HEK293 (cell line): Measurements from ENCODE around the gene HNRNPUL2.

ENCODE experiments used
- BCL11A ChIP-seq: fragments of 450-650 bp; formaldehyde crosslinking; IDR thresholded peaks from 2 replicates; pipeline ENCODE4 v1.5.1; 2016; ENCODE audit warnings: low read depth, missing biosample characterization, missing genetic modification characterization
- GFI1B ChIP-seq: fragments of 450-650 bp; formaldehyde crosslinking; IDR thresholded peaks from 2 replicates; pipeline ENCODE4 v1.5.1; 2016; ENCODE audit warnings: missing biosample characterization, missing genetic modification characterization
- HIC1 ChIP-seq: fragments of 450-650 bp; formaldehyde crosslinking; IDR thresholded peaks from 2 replicates; pipeline ENCODE4 v1.5.1; 2016; ENCODE audit warnings: missing biosample characterization, missing genetic modification characterization
- MYNN ChIP-seq: fragments of 450-650 bp; formaldehyde crosslinking; IDR thresholded peaks from 2 replicates; pipeline ENCODE4 v1.5.1; 2016; ENCODE audit warnings: missing biosample characterization, missing genetic modification characterization, borderline replicate concordance
- YY1 ChIP-seq: fragments of 450-650 bp; formaldehyde crosslinking; IDR thresholded peaks from 2 replicates; pipeline ENCODE4 v1.5.1; 2018; ENCODE audit warnings: missing biosample characterization, missing genetic modification characterization
- YY2 ChIP-seq: fragments of 450-650 bp; formaldehyde crosslinking; IDR thresholded peaks from 2 replicates; pipeline ENCODE4 v1.5.1; 2016; ENCODE audit warnings: missing biosample characterization, missing genetic modification characterization
- ZBTB11 ChIP-seq: fragments of 450-650 bp; formaldehyde crosslinking; conservative IDR thresholded peaks from 2 replicates; pipeline ENCODE4 v1.5.1; 2016; ENCODE audit warnings: low read depth, missing biosample characterization, missing genetic modification characterization
- ZBTB21 ChIP-seq: fragments of 450-650 bp; formaldehyde crosslinking; IDR thresholded peaks from 2 replicates; pipeline ENCODE4 v1.5.1; 2017; ENCODE audit warnings: missing biosample characterization, missing genetic modification characterization
- ZFP3 ChIP-seq: fragments of 450-650 bp; formaldehyde crosslinking; IDR thresholded peaks from 2 replicates; pipeline ENCODE4 v1.5.1; 2016; ENCODE audit warnings: low read depth, missing biosample characterization, missing genetic modification characterization
- ZFP41 ChIP-seq: fragments of 450-650 bp; formaldehyde crosslinking; IDR thresholded peaks from 2 replicates; pipeline ENCODE4 v1.5.1; 2016; ENCODE audit warnings: missing biosample characterization, missing genetic modification characterization, borderline replicate concordance
- ZIC2 ChIP-seq: fragments of 450-650 bp; formaldehyde crosslinking; IDR thresholded peaks from 2 replicates; pipeline ENCODE4 v1.5.1; 2016; ENCODE audit warnings: missing biosample characterization, missing genetic modification characterization
- ZNF114 ChIP-seq: fragments of 450-650 bp; formaldehyde crosslinking; IDR thresholded peaks from 2 replicates; pipeline ENCODE4 v1.5.0; 2017; ENCODE audit warnings: missing biosample characterization, missing genetic modification characterization
- ZNF132 ChIP-seq: fragments of 450-650 bp; formaldehyde crosslinking; IDR thresholded peaks from 2 replicates; pipeline ENCODE4 v1.5.1; 2017; ENCODE audit warnings: missing biosample characterization, missing genetic modification characterization, borderline replicate concordance
- ZNF221 ChIP-seq: fragments of 450-650 bp; formaldehyde crosslinking; IDR thresholded peaks from 2 replicates; pipeline ENCODE4 v1.5.1; 2017; ENCODE audit warnings: missing biosample characterization, missing genetic modification characterization, borderline replicate concordance
- ZNF311 ChIP-seq: fragments of 450-650 bp; formaldehyde crosslinking; IDR thresholded peaks from 2 replicates; pipeline ENCODE4 v1.5.1; 2017; ENCODE audit warnings: missing biosample characterization, missing genetic modification characterization, borderline replicate concordance
- ZNF513 ChIP-seq: fragments of 450-650 bp; IDR thresholded peaks from 2 replicates; pipeline ENCODE4 v1.5.1; 2018; ENCODE audit warnings: missing biosample characterization, missing genetic modification characterization
- ZNF548 ChIP-seq: fragments of 450-650 bp; formaldehyde crosslinking; IDR thresholded peaks from 2 replicates; pipeline ENCODE4 v1.5.1; 2016; ENCODE audit warnings: missing biosample characterization, missing genetic modification characterization
- ZNF555 ChIP-seq: fragments of 450-650 bp; formaldehyde crosslinking; conservative IDR thresholded peaks from 2 replicates; pipeline ENCODE4 v1.5.1; 2017; ENCODE audit warnings: missing biosample characterization, mild to moderate bottlenecking, missing genetic modification characterization, inconsistent platforms
- ZNF600 ChIP-seq: fragments of 450-650 bp; formaldehyde crosslinking; IDR thresholded peaks from 2 replicates; pipeline ENCODE4 v1.5.1; 2016; ENCODE audit warnings: missing biosample characterization, missing genetic modification characterization
- ZNF621 ChIP-seq: fragments of 450-650 bp; formaldehyde crosslinking; IDR thresholded peaks from 2 replicates; pipeline ENCODE4 v1.5.1; 2017; ENCODE audit warnings: missing biosample characterization, missing genetic modification characterization
- ZNF768 ChIP-seq: fragments of 450-650 bp; formaldehyde crosslinking; IDR thresholded peaks from 2 replicates; pipeline ENCODE4 v1.5.1; 2018; ENCODE audit warnings: missing biosample characterization, mild to moderate bottlenecking, missing genetic modification characterization
- ZNF776 ChIP-seq: fragments of 450-650 bp; formaldehyde crosslinking; IDR thresholded peaks from 2 replicates; pipeline ENCODE4 v1.5.0; 2017; ENCODE audit warnings: missing biosample characterization, missing genetic modification characterization, borderline replicate concordance
- ZNF777 ChIP-seq: fragments of 450-650 bp; formaldehyde crosslinking; IDR thresholded peaks from 2 replicates; pipeline ENCODE4 v1.5.1; 2017; ENCODE audit warnings: missing biosample characterization, missing genetic modification characterization, borderline replicate concordance
- ZNF837 ChIP-seq: fragments of 450-650 bp; formaldehyde crosslinking; IDR thresholded peaks from 2 replicates; pipeline ENCODE4 v1.5.1; 2016; ENCODE audit warnings: missing biosample characterization, missing genetic modification characterization
- TF ChIP-seq, protein P1 (sequence below): fragments of 450-650 bp; formaldehyde crosslinking; IDR thresholded peaks from 2 replicates; pipeline ENCODE4 v1.5.1; 2016; ENCODE audit warnings: missing biosample characterization, missing genetic modification characterization
- TF ChIP-seq, protein P2 (sequence below): fragments of 450-650 bp; formaldehyde crosslinking; IDR thresholded peaks from 2 replicates; pipeline ENCODE4 v1.5.0; 2017; ENCODE audit warnings: missing biosample characterization, missing genetic modification characterization, borderline replicate concordance
- TF ChIP-seq, protein P3 (sequence below): fragments of 450-650 bp; formaldehyde crosslinking; IDR thresholded peaks from 2 replicates; pipeline ENCODE4 v1.5.1; 2016; ENCODE audit warnings: missing biosample characterization, missing genetic modification characterization

Gene HNRNPUL2

DNA sequence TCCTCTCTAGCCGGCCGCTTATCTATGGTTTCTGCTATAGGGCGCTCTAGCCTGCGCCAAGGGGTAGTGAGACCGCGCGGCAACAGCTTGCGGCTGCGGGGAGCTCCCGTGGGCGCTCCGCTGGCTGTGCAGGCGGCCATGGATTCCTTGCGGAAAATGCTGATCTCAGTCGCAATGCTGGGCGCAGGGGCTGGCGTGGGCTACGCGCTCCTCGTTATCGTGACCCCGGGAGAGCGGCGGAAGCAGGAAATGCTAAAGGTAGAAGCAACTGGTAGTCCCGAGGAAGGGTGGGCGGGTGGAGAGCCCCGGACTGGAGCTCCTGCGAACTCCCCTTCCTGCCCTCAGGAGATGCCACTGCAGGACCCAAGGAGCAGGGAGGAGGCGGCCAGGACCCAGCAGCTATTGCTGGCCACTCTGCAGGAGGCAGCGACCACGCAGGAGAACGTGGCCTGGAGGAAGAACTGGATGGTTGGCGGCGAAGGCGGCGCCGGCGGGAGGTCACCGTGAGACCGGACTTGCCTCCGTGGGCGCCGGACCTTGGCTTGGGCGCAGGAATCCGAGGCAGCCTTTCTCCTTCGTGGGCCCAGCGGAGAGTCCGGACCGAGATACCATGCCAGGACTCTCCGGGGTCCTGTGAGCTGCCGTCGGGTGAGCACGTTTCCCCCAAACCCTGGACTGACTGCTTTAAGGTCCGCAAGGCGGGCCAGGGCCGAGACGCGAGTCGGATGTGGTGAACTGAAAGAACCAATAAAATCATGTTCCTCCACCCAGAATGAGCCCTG lies 55.5 kb downstream of the HNRNPUL2 start, which contains the start of the genes LBHD1 and UQCC3 (continued):
- TF ChIP-seq ZBTB11 (peak; percentile 71), ZNF777 (no peak), ZNF776 (tag by site-specific recombination) (no peak), ZFP3 (tag by site-specific recombination) (no peak), ZBTB21 (tag by site-specific recombination) (no peak), ZNF132 (tag by site-specific recombination) (no peak), ZNF221 (tag by site-specific recombination) (no peak), ZNF114 (tag by site-specific recombination) (no peak), ZNF837 (no peak), BCL11A (tag by site-specific recombination) (no peak; the same call in 1 of the 2 replicates), ZFP41 (tag by site-specific recombination) (no peak), MYNN (no peak), ZNF621 (tag by site-specific recombination) (no peak), HIC1 (0 out of 2 replicates have a peak, but pooled peaks have one; percentile 10), ZIC2 (peak; percentile 74), ZNF548 (tag by site-specific recombination) (no peak), YY2 (tag by site-specific recombination) (peak; percentile 51; the same call in 1 of the 2 replicates), ZNF311 (tag by site-specific recombination) (no peak), GFI1B (no peak), YY1 (tag by site-specific recombination) (peak; percentile 66), ZNF513 (tag by site-specific recombination) (no peak), ZNF768 (no peak), ZNF600 (tag by site-specific recombination) (no peak), ZNF555 (tag by site-specific recombination) (no peak)
- TF ChIP-seq, protein P1, sequence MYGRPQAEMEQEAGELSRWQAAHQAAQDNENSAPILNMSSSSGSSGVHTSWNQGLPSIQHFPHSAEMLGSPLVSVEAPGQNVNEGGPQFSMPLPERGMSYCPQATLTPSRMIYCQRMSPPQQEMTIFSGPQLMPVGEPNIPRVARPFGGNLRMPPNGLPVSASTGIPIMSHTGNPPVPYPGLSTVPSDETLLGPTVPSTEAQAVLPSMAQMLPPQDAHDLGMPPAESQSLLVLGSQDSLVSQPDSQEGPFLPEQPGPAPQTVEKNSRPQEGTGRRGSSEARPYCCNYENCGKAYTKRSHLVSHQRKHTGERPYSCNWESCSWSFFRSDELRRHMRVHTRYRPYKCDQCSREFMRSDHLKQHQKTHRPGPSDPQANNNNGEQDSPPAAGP (tag by site-specific recombination), result peak; percentile 13; the same call in 1 of the 2 replicates
- TF ChIP-seq, protein P2, sequence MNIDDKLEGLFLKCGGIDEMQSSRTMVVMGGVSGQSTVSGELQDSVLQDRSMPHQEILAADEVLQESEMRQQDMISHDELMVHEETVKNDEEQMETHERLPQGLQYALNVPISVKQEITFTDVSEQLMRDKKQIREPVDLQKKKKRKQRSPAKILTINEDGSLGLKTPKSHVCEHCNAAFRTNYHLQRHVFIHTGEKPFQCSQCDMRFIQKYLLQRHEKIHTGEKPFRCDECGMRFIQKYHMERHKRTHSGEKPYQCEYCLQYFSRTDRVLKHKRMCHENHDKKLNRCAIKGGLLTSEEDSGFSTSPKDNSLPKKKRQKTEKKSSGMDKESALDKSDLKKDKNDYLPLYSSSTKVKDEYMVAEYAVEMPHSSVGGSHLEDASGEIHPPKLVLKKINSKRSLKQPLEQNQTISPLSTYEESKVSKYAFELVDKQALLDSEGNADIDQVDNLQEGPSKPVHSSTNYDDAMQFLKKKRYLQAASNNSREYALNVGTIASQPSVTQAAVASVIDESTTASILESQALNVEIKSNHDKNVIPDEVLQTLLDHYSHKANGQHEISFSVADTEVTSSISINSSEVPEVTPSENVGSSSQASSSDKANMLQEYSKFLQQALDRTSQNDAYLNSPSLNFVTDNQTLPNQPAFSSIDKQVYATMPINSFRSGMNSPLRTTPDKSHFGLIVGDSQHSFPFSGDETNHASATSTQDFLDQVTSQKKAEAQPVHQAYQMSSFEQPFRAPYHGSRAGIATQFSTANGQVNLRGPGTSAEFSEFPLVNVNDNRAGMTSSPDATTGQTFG (tag by site-specific recombination), result no peak
- TF ChIP-seq, protein P3, sequence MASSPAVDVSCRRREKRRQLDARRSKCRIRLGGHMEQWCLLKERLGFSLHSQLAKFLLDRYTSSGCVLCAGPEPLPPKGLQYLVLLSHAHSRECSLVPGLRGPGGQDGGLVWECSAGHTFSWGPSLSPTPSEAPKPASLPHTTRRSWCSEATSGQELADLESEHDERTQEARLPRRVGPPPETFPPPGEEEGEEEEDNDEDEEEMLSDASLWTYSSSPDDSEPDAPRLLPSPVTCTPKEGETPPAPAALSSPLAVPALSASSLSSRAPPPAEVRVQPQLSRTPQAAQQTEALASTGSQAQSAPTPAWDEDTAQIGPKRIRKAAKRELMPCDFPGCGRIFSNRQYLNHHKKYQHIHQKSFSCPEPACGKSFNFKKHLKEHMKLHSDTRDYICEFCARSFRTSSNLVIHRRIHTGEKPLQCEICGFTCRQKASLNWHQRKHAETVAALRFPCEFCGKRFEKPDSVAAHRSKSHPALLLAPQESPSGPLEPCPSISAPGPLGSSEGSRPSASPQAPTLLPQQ (tag by site-specific recombination), result peak; percentile 88
